Measurements from ENCODE around the gene SCD. TPM values are rescaled to one million over a fixed set of nuclear protein-coding genes. Genes with fewer than 3 reads are reported as not detected.
A peak's percentile ranks its signal among the peaks of the same experiment; 100 is the strongest.

SCD gene
- total RNA-seq, 1 donor, result 937 TPM

- peak overlapping the region; percentile 96 for H3K4me3 ChIP-seq (ENCODE audit: low read depth, low read length)
- DNase-seq (ENCODE audit: low read depth), result peak; percentile 57
- no peak for TF ChIP-seq CTCF (IDR thresholded peaks at IDR 0.05; ENCODE audit: insufficient read depth, low read depth, low read length)
Observed at GRCh38 chr10:100345570-100346330, 1.3 kb upstream of the SCD start.

- TF ChIP-seq CTCF (IDR thresholded peaks at IDR 0.05; ENCODE audit: insufficient read depth, low read depth, low read length), result no peak
- peak overlapping the region; percentile 96 for H3K4me3 ChIP-seq (ENCODE audit: low read depth, low read length)
- DNase-seq (ENCODE audit: low read depth), result peak; percentile 79
Observed at GRCh38 chr10:100346351-100346764, 675 bp upstream of the SCD start.

GRCh38 chr10:100347568-100348195, 649 bp downstream of the SCD start:
- peak overlapping the region; percentile 96 for H3K4me3 ChIP-seq (ENCODE audit: low read depth, low read length)
- DNase-seq (ENCODE audit: low read depth), result no peak
- TF ChIP-seq CTCF (IDR thresholded peaks at IDR 0.05; ENCODE audit: insufficient read depth, low read depth, low read length), result no peak

- no peak for DNase-seq (ENCODE audit: low read depth)
- peak overlapping the region; percentile 96 for H3K4me3 ChIP-seq (ENCODE audit: low read depth, low read length)
- no peak for TF ChIP-seq CTCF (IDR thresholded peaks at IDR 0.05; ENCODE audit: insufficient read depth, low read depth, low read length)
Observed at GRCh38 chr10:100348389-100348927, 1.4 kb downstream of the SCD start.

- no peak for TF ChIP-seq CTCF (IDR thresholded peaks at IDR 0.05; ENCODE audit: insufficient read depth, low read depth, low read length)
- H3K4me3 ChIP-seq (ENCODE audit: low read depth, low read length), result peak overlapping the region; percentile 96
- no peak for DNase-seq (ENCODE audit: low read depth)
Observed at GRCh38 chr10:100349087-100349486, 2.1 kb downstream of the SCD start.

GRCh38 chr10:100349672-100350071, 2.6 kb downstream of the SCD start:
- H3K4me3 ChIP-seq (ENCODE audit: low read depth, low read length), result peak overlapping the region; percentile 96
- no peak for TF ChIP-seq CTCF (IDR thresholded peaks at IDR 0.05; ENCODE audit: insufficient read depth, low read depth, low read length)
- DNase-seq (ENCODE audit: low read depth), result no peak
